ENCODE data around the gene PTPN21.

Gene PTPN21

GRCh38 chr14:88554457-88555286, at the start of gene PTPN21:
Gene PTPN21 (minus strand): TSS chr14:88555007. CDS start chr14:88550417, 4,590 bp downstream.
- DNase-seq (ENCODE audit: low read depth) = no peak

- no peak for DNase-seq (ENCODE audit: low read depth)
Measured at GRCh38 chr14:88604212-88604611, 49.4 kb upstream of the PTPN21 start.

GRCh38 chr14:88599761-88600439, 45.1 kb upstream of the PTPN21 start:
- no peak for DNase-seq (ENCODE audit: low read depth)

- no peak for DNase-seq (ENCODE audit: low read depth)
Measured at GRCh38 chr14:88599326-88599725, 44.5 kb upstream of the PTPN21 start.

GRCh38 chr14:88598097-88598675, 43.4 kb upstream of the PTPN21 start:
- no peak for DNase-seq (ENCODE audit: low read depth)

GRCh38 chr14:88597601-88598000, 42.8 kb upstream of the PTPN21 start:
- no peak for DNase-seq (ENCODE audit: low read depth)

- DNase-seq (ENCODE audit: low read depth) = no peak
Measured at GRCh38 chr14:88597038-88597437, 42.2 kb upstream of the PTPN21 start.

- no peak for DNase-seq (ENCODE audit: low read depth)
Measured at GRCh38 chr14:88592031-88592430, 37.2 kb upstream of the PTPN21 start.

- DNase-seq (ENCODE audit: low read depth) = no peak
Measured at GRCh38 chr14:88590173-88590572, 35.4 kb upstream of the PTPN21 start.

- DNase-seq (ENCODE audit: low read depth) = no peak
Measured at GRCh38 chr14:88588081-88588480, 33.3 kb upstream of the PTPN21 start.

GRCh38 chr14:88584451-88584850, 29.6 kb upstream of the PTPN21 start:
- DNase-seq (ENCODE audit: low read depth) = no peak

GRCh38 chr14:88576222-88576621, 21.4 kb upstream of the PTPN21 start:
- DNase-seq (ENCODE audit: low read depth) = no peak

GRCh38 chr14:88572117-88572516, 17.3 kb upstream of the PTPN21 start:
- DNase-seq (ENCODE audit: low read depth) = no peak

- no peak for DNase-seq (ENCODE audit: low read depth)
Measured at GRCh38 chr14:88568196-88568595, 13.4 kb upstream of the PTPN21 start.

GRCh38 chr14:88565427-88565826, 10.6 kb upstream of the PTPN21 start:
- no peak for DNase-seq (ENCODE audit: low read depth)

GRCh38 chr14:88563845-88564244, 9.0 kb upstream of the PTPN21 start:
- no peak for DNase-seq (ENCODE audit: low read depth)

GRCh38 chr14:88562831-88563686, 8.3 kb upstream of the PTPN21 start, which contains the start of gene ZC3H14:
Gene ZC3H14 (plus strand): TSS chr14:88563037. CDS start chr14:88563134, 97 bp downstream.
- DNase-seq (ENCODE audit: low read depth) = peak; percentile 72

- no peak for DNase-seq (ENCODE audit: low read depth)
Measured at GRCh38 chr14:88562532-88562830, 7.7 kb upstream of the PTPN21 start.

- DNase-seq (ENCODE audit: low read depth) = no peak
Measured at GRCh38 chr14:88559852-88560251, 5.0 kb upstream of the PTPN21 start.

- no peak for DNase-seq (ENCODE audit: low read depth)
Measured at GRCh38 chr14:88556581-88556980, 1.8 kb upstream of the PTPN21 start.

GRCh38 chr14:88553886-88554456, 836 bp downstream of the PTPN21 start:
- no peak for DNase-seq (ENCODE audit: low read depth)

GRCh38 chr14:88552876-88553275, 1.9 kb downstream of the PTPN21 start:
- DNase-seq (ENCODE audit: low read depth) = no peak
